Neuron (in vitro differentiated cells): ENCODE data around the gene SGSM1.

Experiments
- H2AFZ ChIP-seq: one replicate; pipeline ENCODE4 v1.6.1; 2013; ENCODE audit warnings: low read depth, mild to moderate bottlenecking, inconsistent platforms, low read length, moderate library complexity
- H3K27me3 ChIP-seq: one replicate; pipeline ENCODE4 v1.6.1; 2013; ENCODE audit warnings: low read length; ENCODE audit not compliant: insufficient read depth
- H3K36me3 ChIP-seq: one replicate; pipeline ENCODE4 v1.6.1; 2013; ENCODE audit warnings: low read length; ENCODE audit not compliant: insufficient read depth
- H3K4me1 ChIP-seq: one replicate; pipeline ENCODE4 v1.6.1; 2013; ENCODE audit warnings: low read length; ENCODE audit not compliant: insufficient read depth
- H3K4me3 ChIP-seq: 2 replicates; pipeline ENCODE4 v1.5.1; 2013; ENCODE audit warnings: mild to moderate bottlenecking, low read length, moderate library complexity
- H3K9me3 ChIP-seq: one replicate; pipeline ENCODE4 v1.6.1; 2013; ENCODE audit warnings: low read length

Gene SGSM1

DNA sequence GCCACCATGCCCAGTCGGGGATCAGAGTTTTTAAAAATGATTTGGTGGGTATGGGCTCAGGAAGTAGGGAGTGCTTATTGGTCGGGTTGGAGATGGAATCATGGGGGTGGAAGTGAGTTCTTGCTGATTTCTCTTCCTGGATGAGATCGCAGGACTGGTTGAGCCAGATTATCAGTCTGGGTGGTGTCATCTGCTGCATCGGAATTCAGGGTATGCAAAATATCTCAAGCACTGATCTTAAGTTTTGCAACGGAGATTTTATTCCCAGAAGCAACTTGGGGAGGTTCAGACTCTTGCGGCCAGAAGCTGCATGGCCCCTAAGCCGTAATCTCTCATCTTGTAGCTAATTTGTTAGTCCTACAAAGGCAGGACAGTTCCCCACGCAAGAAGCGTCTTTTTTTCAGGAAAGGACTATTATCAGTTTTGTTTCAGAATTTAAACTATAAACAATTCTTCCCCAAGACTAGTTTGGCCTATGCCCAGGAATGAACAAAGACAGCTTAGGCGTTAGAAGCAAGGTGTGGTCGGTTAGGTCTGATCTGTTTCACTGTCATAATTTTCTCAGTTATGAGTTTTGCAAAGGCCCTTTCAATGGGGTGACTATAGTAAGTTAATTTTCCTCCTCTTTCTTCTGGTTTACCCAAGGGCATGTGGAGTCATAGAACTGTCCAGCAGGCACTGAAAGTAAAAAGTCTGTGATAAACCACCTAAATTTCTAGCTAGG is 30.1 kb upstream of the SGSM1 start:
- Histone ChIP-seq H3K4me3 (no peak overlapping the region), H3K9me3 (no peaks in the 10 kb centered on the region), H3K36me3 (no peaks in the 10 kb centered on the region), H3K27me3 (peaks cover 4% of the 10 kb centered on the region), H3K4me1 (no peaks in the 10 kb centered on the region), H2AFZ (no peak overlapping the region)

DNA sequence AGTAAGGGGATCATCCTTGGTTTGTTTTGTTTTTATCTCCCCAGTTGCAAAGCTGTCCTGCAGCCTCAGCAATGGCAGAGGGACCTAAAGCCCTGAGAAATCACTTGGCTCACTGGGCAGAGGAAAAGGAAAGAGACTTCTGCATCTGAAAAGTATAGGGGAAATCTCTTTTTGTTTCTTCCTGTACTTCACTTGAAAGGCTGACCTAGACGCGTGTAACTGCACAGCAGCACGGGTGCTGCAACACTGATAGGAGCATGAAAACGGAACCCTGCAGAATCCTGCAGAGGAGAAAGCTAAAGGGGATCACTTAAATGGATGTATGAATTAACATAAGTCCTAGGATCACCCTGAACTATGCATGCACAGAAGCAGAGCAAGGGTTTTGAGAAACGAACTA is 29.5 kb upstream of the SGSM1 start:
- H3K9me3 ChIP-seq, result no peaks in the 10 kb centered on the region
- H3K27me3 ChIP-seq, result peaks cover 4% of the 10 kb centered on the region

DNA sequence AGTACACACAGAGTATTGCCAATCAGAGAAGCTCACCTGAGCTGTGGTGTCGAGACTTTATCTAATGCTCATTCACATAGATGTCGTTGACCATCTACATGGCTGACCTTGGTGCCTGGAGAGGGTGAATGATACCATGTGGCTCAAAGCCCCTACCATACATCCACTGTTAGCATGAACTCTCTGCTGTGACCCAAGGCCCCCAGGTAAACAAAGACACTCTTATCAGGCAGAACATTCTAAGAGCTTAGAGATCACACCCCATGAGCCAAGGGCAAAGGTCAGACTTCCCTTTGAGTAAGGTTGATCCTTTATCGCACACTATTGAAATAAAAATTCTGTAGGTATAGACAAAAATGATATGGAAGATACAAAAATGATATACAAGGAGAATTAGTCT is 16.5 kb upstream of the SGSM1 start:
- Histone ChIP-seq H2AFZ (no peak overlapping the region), H3K4me3 (no peak overlapping the region), H3K9me3 (no peaks in the 10 kb centered on the region), H3K4me1 (no peaks in the 10 kb centered on the region), H3K36me3 (no peaks in the 10 kb centered on the region), H3K27me3 (no peaks in the 10 kb centered on the region)

More for the DNA sequence above, 29.5 kb upstream of the SGSM1 start:
- Histone ChIP-seq H3K36me3 (no peaks in the 10 kb centered on the region), H3K4me1 (no peaks in the 10 kb centered on the region), H3K4me3 (no peak overlapping the region), H2AFZ (no peak overlapping the region)

DNA sequence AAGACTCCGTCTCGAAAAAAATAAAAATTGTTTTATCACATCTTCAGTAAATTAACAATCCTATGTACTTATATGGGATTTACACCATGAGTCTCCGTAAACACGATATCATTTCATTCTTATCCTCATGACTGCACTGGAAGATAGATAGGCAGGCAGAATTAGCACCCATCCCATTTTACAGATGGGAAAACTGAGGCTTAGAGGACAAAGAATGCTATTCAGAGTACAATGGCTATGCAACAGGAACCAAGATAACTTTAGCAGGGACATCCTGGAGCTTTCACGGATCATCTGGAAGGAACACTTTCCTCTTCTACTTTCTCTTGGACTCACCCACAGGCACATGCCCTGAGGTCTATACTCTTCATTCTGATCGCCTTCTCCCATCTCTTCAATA is 14.6 kb upstream of the SGSM1 start:
- no peak overlapping the region for H2AFZ ChIP-seq
- H3K36me3 ChIP-seq, result no peaks in the 10 kb centered on the region
- no peaks in the 10 kb centered on the region for H3K27me3 ChIP-seq
- H3K4me1 ChIP-seq, result no peaks in the 10 kb centered on the region
- no peak overlapping the region for H3K4me3 ChIP-seq
- no peaks in the 10 kb centered on the region for H3K9me3 ChIP-seq

DNA sequence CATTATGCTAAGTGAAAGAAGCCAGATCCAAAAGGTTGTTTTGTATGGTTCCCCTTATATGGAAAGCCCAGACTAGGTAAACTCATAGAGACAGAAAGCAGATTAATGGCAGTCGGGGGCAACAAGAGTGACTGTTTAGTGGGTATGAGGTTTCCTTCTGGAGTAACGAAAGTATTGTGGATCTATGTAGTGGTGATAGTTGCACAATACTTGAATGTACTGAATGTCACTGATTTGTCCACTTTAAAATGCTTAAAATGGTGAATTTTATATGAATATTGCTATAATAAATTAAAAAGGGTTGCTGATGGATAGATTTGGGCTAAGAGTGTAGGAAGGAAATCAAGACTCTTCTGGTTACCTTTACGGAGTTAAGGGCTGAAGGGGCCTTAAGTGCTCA is 10.0 kb upstream of the SGSM1 start:
- no peak overlapping the region for H2AFZ ChIP-seq
- H3K9me3 ChIP-seq, result no peaks in the 10 kb centered on the region
- H3K36me3 ChIP-seq, result no peaks in the 10 kb centered on the region
- no peaks in the 10 kb centered on the region for H3K4me1 ChIP-seq
- H3K27me3 ChIP-seq, result no peaks in the 10 kb centered on the region
- no peak overlapping the region for H3K4me3 ChIP-seq

DNA sequence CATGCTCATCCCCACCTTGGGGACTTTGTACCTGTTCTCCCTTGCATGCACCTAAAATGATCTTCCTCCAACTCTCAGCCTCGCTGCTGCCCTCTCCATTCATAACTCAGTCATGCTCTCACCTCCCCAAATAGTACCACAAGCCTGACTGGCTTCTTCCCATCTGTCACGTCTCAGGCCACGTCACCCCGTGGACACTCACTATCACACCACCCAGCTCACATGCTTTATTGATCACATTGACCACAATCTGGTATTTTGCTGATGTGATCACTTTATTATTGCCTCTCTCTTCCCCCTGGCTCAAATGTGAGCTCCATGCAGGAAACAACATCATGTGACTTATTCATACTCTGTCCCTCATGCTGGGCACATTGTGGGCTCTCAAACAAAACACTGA is 9.2 kb upstream of the SGSM1 start:
- H3K36me3 ChIP-seq, result no peaks in the 10 kb centered on the region
- H3K27me3 ChIP-seq, result no peaks in the 10 kb centered on the region
- no peaks in the 10 kb centered on the region for H3K4me1 ChIP-seq
- no peak overlapping the region for H2AFZ ChIP-seq
- H3K9me3 ChIP-seq, result no peaks in the 10 kb centered on the region
- H3K4me3 ChIP-seq, result no peak overlapping the region

DNA sequence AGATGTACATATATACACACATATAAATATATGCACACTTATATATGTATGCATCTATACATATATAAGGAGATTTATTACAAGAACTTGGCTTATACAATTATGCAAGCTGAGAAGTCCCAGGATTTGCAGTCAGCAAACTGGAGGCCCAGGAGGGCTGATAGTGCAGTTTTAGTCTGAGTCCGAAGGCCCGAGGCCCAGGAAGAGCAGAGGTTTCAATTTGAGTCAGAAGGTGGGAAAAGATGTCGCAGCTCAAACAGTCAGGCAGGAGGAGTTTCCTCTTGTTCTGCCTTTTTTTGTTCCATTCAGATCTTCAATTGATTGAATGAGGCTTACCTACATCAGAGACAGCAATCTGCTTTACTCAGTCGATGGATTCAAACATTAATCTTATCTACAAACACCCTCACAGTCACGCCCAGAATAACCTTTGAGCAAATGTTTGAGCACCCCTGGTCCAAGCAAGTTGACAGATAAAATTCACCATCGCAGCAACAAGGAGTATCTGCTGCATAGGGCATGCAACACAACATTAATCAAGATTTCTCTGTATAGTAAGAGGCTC is 4.0 kb upstream of the SGSM1 start:
- Histone ChIP-seq H3K36me3 (no peaks in the 10 kb centered on the region), H3K4me3 (no peak overlapping the region), H3K9me3 (no peaks in the 10 kb centered on the region), H2AFZ (no peak overlapping the region), H3K27me3 (no peaks in the 10 kb centered on the region), H3K4me1 (no peaks in the 10 kb centered on the region)

DNA sequence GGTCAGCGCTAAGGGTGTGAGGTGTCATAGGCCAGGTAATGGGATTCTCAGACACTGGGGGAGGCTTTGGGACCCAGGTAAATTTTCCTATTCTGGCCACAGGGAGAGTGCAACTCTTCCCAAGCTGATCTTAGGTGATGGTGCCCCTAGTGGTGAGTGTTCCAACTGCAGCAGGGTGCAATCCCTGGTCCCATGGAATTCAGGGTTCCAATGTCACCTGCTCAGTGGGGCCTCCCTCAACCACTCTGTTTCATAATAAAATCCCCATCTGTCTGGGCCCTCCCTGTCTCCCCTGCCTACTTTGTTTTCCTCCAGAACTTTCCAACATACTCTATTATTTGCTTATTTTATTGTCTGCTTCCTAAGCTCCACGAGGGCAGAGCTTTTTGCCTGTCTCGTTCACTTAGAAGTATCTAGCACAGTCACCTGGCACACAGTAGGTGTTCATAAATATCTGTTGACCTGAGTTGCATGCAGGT is 2.9 kb upstream of the SGSM1 start:
- H3K9me3 ChIP-seq, result no peaks in the 10 kb centered on the region
- no peaks in the 10 kb centered on the region for H3K4me1 ChIP-seq
- H3K36me3 ChIP-seq, result no peaks in the 10 kb centered on the region
- no peak overlapping the region for H3K4me3 ChIP-seq
- peaks cover 8% of the 10 kb centered on the region for H3K27me3 ChIP-seq
- H2AFZ ChIP-seq, result no peak overlapping the region

DNA sequence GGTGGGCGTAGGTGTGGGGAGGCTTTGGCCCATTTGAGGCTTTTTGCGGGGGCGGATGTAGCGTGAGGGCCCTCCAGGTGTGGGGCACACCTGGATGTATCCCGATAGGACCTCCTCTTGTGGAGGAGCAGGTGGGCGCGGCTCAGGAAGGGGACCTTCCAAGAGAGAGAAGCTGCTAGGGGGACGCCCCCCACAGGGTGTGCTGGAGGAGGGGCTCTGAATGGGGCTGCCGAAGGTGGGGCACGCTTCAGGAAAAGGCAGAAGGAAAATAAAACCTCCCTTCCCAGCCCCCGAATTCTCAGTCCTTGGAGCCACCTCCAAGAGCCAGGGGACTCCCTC is 621 bp downstream of the SGSM1 start:
- Histone ChIP-seq H3K4me3 (peak overlapping the region; percentile 47), H2AFZ (peak overlapping the region; percentile 78), H3K4me1 (peaks cover 7% of the 10 kb centered on the region), H3K36me3 (no peaks in the 10 kb centered on the region), H3K27me3 (peaks cover 8% of the 10 kb centered on the region), H3K9me3 (no peaks in the 10 kb centered on the region)

DNA sequence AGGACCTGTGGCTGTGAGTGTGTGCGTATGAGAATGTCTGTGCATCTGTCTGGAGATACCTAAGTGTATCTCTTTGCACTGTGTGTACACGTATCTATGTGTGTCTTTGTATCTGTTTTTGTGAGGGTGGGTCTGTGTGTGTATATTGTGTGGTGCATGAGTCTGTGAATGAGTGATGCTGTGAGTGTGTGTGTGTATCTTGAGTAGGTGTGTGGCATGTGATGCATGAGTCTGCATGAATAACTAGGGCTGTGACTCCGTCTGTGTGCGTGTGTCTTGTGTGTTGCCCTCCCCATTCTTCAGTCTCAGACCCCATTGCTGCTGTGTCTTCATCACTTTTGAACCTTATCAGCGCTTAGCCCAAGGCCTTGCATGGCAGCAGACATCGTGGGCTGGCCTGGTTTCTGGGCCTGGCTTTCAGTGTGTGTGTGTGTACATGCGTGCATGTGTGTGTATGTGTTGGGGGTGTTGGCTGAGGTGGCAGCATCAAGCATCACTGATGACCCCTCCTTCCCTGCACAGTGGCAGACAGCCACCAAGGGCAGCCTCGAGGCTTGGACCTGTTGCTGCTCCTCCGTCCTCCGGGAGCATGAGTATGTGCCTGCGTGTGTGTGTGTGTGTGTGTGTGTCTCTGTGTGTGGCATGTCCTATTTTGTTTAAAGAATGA is 1.4 kb downstream of the SGSM1 start:
- Histone ChIP-seq H3K27me3 (peaks cover 10% of the 10 kb centered on the region), H3K9me3 (no peaks in the 10 kb centered on the region), H3K4me1 (peaks cover 7% of the 10 kb centered on the region), H2AFZ (no peak overlapping the region), H3K4me3 (no peak overlapping the region), H3K36me3 (no peaks in the 10 kb centered on the region)

DNA sequence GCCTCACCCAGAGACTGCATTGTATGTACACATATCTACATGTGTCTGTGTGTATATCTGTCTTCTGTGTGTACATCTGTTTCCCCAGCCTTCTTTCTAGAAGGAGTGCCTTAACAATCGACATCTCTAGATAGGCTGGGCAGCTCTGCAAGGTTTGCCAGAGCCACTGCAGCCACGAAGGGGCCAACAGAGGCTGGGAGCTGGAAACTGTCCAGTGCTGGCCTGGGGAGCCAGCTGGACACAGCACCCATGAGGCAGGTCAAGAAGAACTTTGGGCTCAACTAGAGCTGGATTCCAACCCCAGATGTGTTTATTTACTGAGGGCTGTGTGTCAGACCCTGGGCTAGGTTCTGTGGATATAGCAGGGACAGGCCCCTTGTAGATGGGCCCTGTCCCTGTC is 3.3 kb downstream of the SGSM1 start:
- Histone ChIP-seq H3K4me3 (no peak overlapping the region), H2AFZ (no peak overlapping the region), H3K27me3 (peaks cover 10% of the 10 kb centered on the region), H3K9me3 (no peaks in the 10 kb centered on the region), H3K4me1 (peaks cover 7% of the 10 kb centered on the region), H3K36me3 (no peaks in the 10 kb centered on the region)

DNA sequence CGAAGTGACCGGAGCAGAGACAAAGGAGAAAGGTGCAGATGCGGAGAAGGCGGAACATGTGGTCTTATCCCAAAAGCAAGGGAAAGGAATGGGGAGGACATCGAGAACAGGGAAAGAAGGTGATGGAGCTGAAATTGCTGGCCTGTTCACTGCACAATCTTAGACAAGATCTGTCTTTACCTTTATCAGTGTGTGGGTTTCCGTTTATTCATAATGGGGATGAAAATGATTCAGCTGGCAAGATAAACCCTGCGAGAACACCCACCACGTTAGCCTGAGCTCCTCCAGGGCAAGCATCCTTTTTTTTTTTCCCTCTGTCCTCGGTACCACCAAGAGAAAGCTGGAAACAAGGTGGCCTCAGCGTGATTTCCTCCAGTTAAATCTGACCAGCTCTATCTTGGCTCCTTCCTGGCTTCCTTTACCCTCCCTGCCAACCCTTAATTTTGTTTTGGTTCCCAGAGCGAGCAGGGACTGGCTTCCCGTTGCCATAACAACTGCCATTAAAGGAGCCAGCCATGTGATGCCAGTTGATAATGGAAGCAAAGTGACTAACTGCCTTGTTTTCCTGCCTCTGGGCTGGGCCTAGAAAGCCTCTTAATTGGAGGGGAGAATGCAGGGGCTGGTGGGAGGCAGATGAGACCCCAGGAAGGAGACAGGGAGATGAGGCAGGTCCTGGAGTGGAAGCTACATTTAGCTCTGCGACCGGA is 4.2 kb downstream of the SGSM1 start:
- peaks cover 10% of the 10 kb centered on the region for H3K27me3 ChIP-seq
- no peaks in the 10 kb centered on the region for H3K36me3 ChIP-seq
- no peak overlapping the region for H2AFZ ChIP-seq
- H3K9me3 ChIP-seq, result no peaks in the 10 kb centered on the region
- no peak overlapping the region for H3K4me3 ChIP-seq
- H3K4me1 ChIP-seq, result peaks cover 7% of the 10 kb centered on the region
